HepG2 (cell line): ENCODE data around the gene SHANK2. TPM values are rescaled to one million over a fixed set of nuclear protein-coding genes. Genes with fewer than 3 reads are reported as not detected.

Experiments used
- MLLT10 ChIP-seq: sonication (generic); formaldehyde crosslinking; IDR thresholded peaks from 2 replicates; pipeline ENCODE4 v1.4.0; 2020; ENCODE audit warnings: missing genetic modification reagents
- NCOA5 ChIP-seq: sonication (generic); formaldehyde crosslinking; IDR thresholded peaks from 2 replicates; pipeline ENCODE4 v1.4.0; 2020; ENCODE audit warnings: missing genetic modification reagents
- SAFB2 ChIP-seq: sonication (generic); formaldehyde crosslinking; IDR thresholded peaks from 2 replicates; pipeline ENCODE4 v1.5.1; 2020; ENCODE audit warnings: missing genetic modification reagents, low read depth, mild to moderate bottlenecking, borderline replicate concordance
- ZNF3 ChIP-seq: IDR thresholded peaks from 2 replicates; pipeline ENCODE4 v1.7.0; 2017; ENCODE audit warnings: inconsistent platforms
- ZNF317 ChIP-seq: sonication (generic); formaldehyde crosslinking; IDR thresholded peaks from 2 replicates; pipeline ENCODE4 v1.5.0; 2020; ENCODE audit warnings: mild to moderate bottlenecking, missing genetic modification reagents
- ZNF607 ChIP-seq: sonication (generic); formaldehyde crosslinking; IDR thresholded peaks from 2 replicates; pipeline ENCODE4 v1.5.1; 2020; ENCODE audit warnings: missing genetic modification reagents, mild to moderate bottlenecking, borderline replicate concordance
- ZNF775 ChIP-seq: sonication (generic); formaldehyde crosslinking; IDR thresholded peaks from 2 replicates; pipeline ENCODE4 v1.4.0; 2020; ENCODE audit warnings: missing genetic modification reagents, mild to moderate bottlenecking, moderate library complexity, borderline replicate concordance
- ZSCAN31 ChIP-seq: sonication (generic); formaldehyde crosslinking; IDR thresholded peaks from 2 replicates; pipeline ENCODE4 v1.5.0; 2020; ENCODE audit warnings: low read depth, mild to moderate bottlenecking, missing genetic modification reagents
- polyA plus RNA-seq, 8 experiments: library from polyadenylated mRNA; depleted of rRNA in 3 of 8; stranded (reverse) in 7 of 8; unstranded in 1 of 8; fragments of >200 nt; fragmentation: Illumina TruSeq in 4 of 8; extraction: Trizol in 4 of 8; gene quantifications; 2 replicates each; pipeline versions ENCODE4 v1.2.1 to v1.2.3, GENCODE V29; 2011 to 2016; ENCODE audit warnings: low read depth in 4 of 8, missing spikeins in 1 of 8, mixed read lengths in 1 of 8; ENCODE audit not compliant: insufficient read depth in 1 of 8
- total RNA-seq, 5 experiments: library from RNA; depleted of rRNA; stranded (reverse); fragments of >200 nt; fragmentation: Illumina TruSeq; extraction: Trizol; gene quantifications; 2 replicates each; pipeline ENCODE4 v1.2.3, GENCODE V29; 2016; ENCODE audit warnings: low read depth in 1 of 5
- TF ChIP-seq, protein P1 (sequence below): sonication (generic); formaldehyde crosslinking; IDR thresholded peaks from 2 replicates; pipeline ENCODE4 v1.8.0; 2022; ENCODE audit warnings: missing genetic modification reagents, mild to moderate bottlenecking, moderate library complexity, borderline replicate concordance
- TF ChIP-seq, protein P2 (sequence below): sonication (generic); formaldehyde crosslinking; IDR thresholded peaks from 2 replicates; pipeline ENCODE4 v1.4.0; 2020; ENCODE audit warnings: mild to moderate bottlenecking, missing genetic modification reagents
- TF ChIP-seq, protein P3 (sequence below): sonication (generic); formaldehyde crosslinking; IDR thresholded peaks from 2 replicates; pipeline ENCODE4 v1.5.1; 2020; ENCODE audit warnings: mild to moderate bottlenecking, moderate library complexity, missing genetic modification reagents
- TF ChIP-seq, protein P4 (sequence below): sonication (generic); formaldehyde crosslinking; IDR thresholded peaks from 2 replicates; pipeline ENCODE4 v1.5.0; 2020; ENCODE audit warnings: missing genetic modification reagents
- TF ChIP-seq, protein P5 (sequence below): sonication (generic); formaldehyde crosslinking; IDR thresholded peaks from 2 replicates; pipeline ENCODE4 v1.4.0; 2020; ENCODE audit warnings: missing genetic modification reagents

Gene SHANK2
- total and polyA plus RNA-seq, 2 of the 13 experiments (the other 11 are each of a cell fraction or from before 2014, with no cell fraction given), result 10.2 to 13.0 TPM

DNA sequence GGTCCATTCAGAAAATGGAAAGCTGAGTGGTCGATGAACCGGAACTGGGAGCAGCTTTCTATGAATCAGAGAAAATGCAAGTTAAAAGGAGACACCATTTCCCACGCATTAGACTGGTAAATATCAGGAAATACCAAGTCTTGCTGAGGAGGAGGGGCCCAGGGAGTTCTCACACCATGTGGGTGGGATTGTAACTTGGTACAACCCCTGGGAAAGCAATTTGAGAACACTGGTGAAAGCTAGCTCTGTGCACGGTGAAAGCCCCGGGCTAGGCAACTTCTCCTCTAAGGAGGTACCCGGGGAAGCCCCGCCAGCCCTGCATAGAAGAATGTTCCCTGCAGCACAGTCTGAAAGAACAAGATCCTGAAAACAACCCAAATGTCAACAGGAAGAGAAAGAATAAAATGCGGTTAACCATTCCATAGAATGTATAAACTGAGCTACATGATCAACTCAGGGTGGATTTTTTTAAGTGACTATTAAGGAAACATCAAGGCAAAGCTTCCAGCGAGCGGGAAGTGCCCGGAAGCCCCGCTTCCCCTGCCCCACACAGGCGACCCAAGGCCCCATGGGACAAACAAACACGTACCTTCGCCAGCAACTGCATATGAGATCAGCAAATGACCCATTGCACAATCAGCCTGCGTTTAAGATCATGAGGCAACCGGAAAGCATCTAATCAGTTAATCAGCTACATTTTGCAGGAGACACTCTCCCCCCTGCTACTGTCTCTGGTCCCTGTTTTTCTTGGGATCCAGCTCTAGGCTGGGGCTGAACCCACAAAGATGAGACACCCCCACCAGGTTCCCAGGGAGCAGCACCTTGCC lies 11.3 kb downstream of the SHANK2 start (continued):
- TF ChIP-seq, protein P1, sequence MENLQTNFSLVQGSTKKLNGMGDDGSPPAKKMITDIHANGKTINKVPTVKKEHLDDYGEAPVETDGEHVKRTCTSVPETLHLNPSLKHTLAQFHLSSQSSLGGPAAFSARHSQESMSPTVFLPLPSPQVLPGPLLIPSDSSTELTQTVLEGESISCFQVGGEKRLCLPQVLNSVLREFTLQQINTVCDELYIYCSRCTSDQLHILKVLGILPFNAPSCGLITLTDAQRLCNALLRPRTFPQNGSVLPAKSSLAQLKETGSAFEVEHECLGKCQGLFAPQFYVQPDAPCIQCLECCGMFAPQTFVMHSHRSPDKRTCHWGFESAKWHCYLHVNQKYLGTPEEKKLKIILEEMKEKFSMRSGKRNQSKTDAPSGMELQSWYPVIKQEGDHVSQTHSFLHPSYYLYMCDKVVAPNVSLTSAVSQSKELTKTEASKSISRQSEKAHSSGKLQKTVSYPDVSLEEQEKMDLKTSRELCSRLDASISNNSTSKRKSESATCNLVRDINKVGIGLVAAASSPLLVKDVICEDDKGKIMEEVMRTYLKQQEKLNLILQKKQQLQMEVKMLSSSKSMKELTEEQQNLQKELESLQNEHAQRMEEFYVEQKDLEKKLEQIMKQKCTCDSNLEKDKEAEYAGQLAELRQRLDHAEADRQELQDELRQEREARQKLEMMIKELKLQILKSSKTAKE (CRISPR knock-in tag), result no peak
- TF ChIP-seq, protein P2, sequence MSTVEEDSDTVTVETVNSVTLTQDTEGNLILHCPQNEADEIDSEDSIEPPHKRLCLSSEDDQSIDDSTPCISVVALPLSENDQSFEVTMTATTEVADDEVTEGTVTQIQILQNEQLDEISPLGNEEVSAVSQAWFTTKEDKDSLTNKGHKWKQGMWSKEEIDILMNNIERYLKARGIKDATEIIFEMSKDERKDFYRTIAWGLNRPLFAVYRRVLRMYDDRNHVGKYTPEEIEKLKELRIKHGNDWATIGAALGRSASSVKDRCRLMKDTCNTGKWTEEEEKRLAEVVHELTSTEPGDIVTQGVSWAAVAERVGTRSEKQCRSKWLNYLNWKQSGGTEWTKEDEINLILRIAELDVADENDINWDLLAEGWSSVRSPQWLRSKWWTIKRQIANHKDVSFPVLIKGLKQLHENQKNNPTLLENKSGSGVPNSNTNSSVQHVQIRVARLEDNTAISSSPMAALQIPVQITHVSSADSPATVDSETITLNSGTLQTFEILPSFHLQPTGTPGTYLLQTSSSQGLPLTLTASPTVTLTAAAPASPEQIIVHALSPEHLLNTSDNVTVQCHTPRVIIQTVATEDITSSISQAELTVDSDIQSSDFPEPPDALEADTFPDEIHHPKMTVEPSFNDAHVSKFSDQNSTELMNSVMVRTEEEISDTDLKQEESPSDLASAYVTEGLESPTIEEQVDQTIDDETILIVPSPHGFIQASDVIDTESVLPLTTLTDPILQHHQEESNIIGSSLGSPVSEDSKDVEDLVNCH, result no peak
- TF ChIP-seq ZNF607 (no peak; the same call in 1 of the 2 replicates), ZNF3 (CRISPR knock-in tag) (no peak), ZSCAN31 (CRISPR knock-in tag) (0 out of 2 replicates have a peak, but pooled peaks have one; percentile 27), MLLT10 (no peak), NCOA5 (CRISPR knock-in tag) (no peak), ZNF317 (CRISPR knock-in tag) (peak; percentile 47; the same call in 1 of the 2 replicates), ZNF775 (CRISPR knock-in tag) (no peak; the same call in 1 of the 2 replicates), SAFB2 (CRISPR knock-in tag) (peak; percentile 47; the same call in 1 of the 2 replicates)
- TF ChIP-seq, protein P3, sequence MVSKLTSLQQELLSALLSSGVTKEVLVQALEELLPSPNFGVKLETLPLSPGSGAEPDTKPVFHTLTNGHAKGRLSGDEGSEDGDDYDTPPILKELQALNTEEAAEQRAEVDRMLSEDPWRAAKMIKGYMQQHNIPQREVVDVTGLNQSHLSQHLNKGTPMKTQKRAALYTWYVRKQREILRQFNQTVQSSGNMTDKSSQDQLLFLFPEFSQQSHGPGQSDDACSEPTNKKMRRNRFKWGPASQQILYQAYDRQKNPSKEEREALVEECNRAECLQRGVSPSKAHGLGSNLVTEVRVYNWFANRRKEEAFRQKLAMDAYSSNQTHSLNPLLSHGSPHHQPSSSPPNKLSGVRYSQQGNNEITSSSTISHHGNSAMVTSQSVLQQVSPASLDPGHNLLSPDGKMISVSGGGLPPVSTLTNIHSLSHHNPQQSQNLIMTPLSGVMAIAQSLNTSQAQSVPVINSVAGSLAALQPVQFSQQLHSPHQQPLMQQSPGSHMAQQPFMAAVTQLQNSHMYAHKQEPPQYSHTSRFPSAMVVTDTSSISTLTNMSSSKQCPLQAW, result peak; percentile 87
- TF ChIP-seq, protein P4, sequence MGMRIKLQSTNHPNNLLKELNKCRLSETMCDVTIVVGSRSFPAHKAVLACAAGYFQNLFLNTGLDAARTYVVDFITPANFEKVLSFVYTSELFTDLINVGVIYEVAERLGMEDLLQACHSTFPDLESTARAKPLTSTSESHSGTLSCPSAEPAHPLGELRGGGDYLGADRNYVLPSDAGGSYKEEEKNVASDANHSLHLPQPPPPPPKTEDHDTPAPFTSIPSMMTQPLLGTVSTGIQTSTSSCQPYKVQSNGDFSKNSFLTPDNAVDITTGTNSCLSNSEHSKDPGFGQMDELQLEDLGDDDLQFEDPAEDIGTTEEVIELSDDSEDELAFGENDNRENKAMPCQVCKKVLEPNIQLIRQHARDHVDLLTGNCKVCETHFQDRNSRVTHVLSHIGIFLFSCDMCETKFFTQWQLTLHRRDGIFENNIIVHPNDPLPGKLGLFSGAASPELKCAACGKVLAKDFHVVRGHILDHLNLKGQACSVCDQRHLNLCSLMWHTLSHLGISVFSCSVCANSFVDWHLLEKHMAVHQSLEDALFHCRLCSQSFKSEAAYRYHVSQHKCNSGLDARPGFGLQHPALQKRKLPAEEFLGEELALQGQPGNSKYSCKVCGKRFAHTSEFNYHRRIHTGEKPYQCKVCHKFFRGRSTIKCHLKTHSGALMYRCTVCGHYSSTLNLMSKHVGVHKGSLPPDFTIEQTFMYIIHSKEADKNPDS (CRISPR knock-in tag), result no peak
- TF ChIP-seq, protein P5, sequence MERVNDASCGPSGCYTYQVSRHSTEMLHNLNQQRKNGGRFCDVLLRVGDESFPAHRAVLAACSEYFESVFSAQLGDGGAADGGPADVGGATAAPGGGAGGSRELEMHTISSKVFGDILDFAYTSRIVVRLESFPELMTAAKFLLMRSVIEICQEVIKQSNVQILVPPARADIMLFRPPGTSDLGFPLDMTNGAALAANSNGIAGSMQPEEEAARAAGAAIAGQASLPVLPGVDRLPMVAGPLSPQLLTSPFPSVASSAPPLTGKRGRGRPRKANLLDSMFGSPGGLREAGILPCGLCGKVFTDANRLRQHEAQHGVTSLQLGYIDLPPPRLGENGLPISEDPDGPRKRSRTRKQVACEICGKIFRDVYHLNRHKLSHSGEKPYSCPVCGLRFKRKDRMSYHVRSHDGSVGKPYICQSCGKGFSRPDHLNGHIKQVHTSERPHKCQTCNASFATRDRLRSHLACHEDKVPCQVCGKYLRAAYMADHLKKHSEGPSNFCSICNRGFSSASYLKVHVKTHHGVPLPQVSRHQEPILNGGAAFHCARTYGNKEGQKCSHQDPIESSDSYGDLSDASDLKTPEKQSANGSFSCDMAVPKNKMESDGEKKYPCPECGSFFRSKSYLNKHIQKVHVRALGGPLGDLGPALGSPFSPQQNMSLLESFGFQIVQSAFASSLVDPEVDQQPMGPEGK (CRISPR knock-in tag), result peak; percentile 90
